Prostate gland (tissue), 2 donors: ENCODE measurements around the gene HOXC6.
A peak's percentile ranks its signal among the peaks of the same experiment; 100 is the strongest.

Source experiments
- POLR2A ChIP-seq: fragments of 450-650 bp; IDR thresholded peaks from one replicate; pipeline ENCODE4 v1.6.1; 2016; ENCODE audit warnings: antibody characterized with exemption, mild to moderate bottlenecking
- POLR2AphosphoS5 ChIP-seq: sonication (generic); formaldehyde crosslinking; IDR thresholded peaks from one replicate; pipeline ENCODE4 v1.6.1; 2017; ENCODE audit warnings: antibody characterized with exemption
- TF ChIP-seq, protein P1 (sequence below), 4 experiments: fragments of 200-600 bp in 2 of 4; fragments of 450-650 bp in 2 of 4; sonication (generic) in 2 of 4; IDR thresholded peaks; 1 replicate in 3 of 4; 2 replicates in 1 of 4; pipeline ENCODE4 v1.5.1; 2016 to 2019; ENCODE audit warnings: antibody characterized with exemption in 4 of 4, mild to moderate bottlenecking in 2 of 4, moderate library complexity in 2 of 4

- TF ChIP-seq, protein P1, sequence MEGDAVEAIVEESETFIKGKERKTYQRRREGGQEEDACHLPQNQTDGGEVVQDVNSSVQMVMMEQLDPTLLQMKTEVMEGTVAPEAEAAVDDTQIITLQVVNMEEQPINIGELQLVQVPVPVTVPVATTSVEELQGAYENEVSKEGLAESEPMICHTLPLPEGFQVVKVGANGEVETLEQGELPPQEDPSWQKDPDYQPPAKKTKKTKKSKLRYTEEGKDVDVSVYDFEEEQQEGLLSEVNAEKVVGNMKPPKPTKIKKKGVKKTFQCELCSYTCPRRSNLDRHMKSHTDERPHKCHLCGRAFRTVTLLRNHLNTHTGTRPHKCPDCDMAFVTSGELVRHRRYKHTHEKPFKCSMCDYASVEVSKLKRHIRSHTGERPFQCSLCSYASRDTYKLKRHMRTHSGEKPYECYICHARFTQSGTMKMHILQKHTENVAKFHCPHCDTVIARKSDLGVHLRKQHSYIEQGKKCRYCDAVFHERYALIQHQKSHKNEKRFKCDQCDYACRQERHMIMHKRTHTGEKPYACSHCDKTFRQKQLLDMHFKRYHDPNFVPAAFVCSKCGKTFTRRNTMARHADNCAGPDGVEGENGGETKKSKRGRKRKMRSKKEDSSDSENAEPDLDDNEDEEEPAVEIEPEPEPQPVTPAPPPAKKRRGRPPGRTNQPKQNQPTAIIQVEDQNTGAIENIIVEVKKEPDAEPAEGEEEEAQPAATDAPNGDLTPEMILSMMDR (IDR thresholded peaks at IDR 0.05) = no peak
- no peak for TF ChIP-seq POLR2A
- TF ChIP-seq POLR2AphosphoS5 = peak; percentile 79
Observed at GRCh38 chr12:54016478-54016964, 11.7 kb upstream of the HOXC6 start.
